Measurements from ENCODE around the gene SLC35A3. TPM values are rescaled to one million over a fixed set of nuclear protein-coding genes. Genes with fewer than 3 reads are reported as not detected.

SLC35A3 gene
- total RNA-seq, 1 experiment from 2014 or later: 21.6 TPM

DNA sequence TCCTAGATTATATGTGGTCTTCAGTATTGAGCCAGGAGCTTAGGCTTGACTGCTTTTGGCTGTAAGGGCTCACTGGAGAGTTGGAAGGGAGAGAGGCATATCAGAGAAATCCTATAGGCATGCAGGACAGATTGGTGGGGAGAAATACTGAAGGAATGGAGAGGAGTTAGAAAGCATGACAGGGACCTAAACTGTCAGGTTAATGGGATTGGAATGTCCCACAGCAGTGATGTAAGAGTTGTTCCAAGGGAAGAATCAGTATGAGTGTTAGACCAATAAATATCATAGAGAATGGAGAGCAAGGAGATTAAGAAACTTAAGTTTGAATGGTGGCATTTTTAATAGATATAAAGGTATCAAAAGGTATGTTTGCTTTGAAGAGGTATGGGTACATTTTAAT, 39.7 kb downstream of the SLC35A3 start:
- ChIA-PET CTCF (no interaction called here), POLR2A (no interaction called here), RAD21 (ENCODE audit: low non-redundant PET in 1 of 2, low total read pairs in 2 of 2, uncharacterized antibody in 2 of 2, unreplicated experiment in 2 of 2) (no interaction called here)
- BruUV-seq (replicated peaks): no TSS peak
- H3K9me2 ChIP-seq (ENCODE audit: insufficient read depth): no peaks in the 10 kb centered on the region
- H3K9ac ChIP-seq (ENCODE audit: low read length): no peak overlapping the region
- DNase-seq (ENCODE audit: low read depth, low spot score): no peak
- no peak overlapping the region for H2AFZ ChIP-seq (ENCODE audit: low read depth, low read length, poor library complexity, severe bottlenecking)
- H3K4me3 ChIP-seq (replicated peaks in 1 of 2; ENCODE audit: low read depth in 1 of 2, low read length in 2 of 2): no peak overlapping the region
- H4K20me1 ChIP-seq (ENCODE audit: insufficient read depth): no peaks in the 10 kb centered on the region
- H3K27me3 ChIP-seq (ENCODE audit: insufficient read depth, low read length): no peaks in the 10 kb centered on the region
- no peak overlapping the region for H3K4me2 ChIP-seq (ENCODE audit: low read length)
- no peaks in the 10 kb centered on the region for H3K4me1 ChIP-seq (ENCODE audit: control insufficient read depth in 1 of 2, insufficient read depth in 2 of 2, low read length in 2 of 2)
- H3K36me3 ChIP-seq (ENCODE audit: control insufficient read depth in 1 of 2, insufficient read depth in 2 of 2, low read length in 2 of 2): no peaks in the 10 kb centered on the region
- intact Hi-C loops (cut with micrococcal nuclease): no loop called here
- no peaks in the 10 kb centered on the region for H3K9me3 ChIP-seq (ENCODE audit: control insufficient read depth in 1 of 2, insufficient read depth in 1 of 2, low read depth in 1 of 2, low read length in 2 of 2)
- no peak overlapping the region for H3K27ac ChIP-seq (ENCODE audit: low read depth, low read length)
- ATAC-seq: no peak
- peaks cover 12% of the 10 kb centered on the region for H3K79me2 ChIP-seq (ENCODE audit: insufficient read depth, low read length)
- TF ChIP-seq SRF (IDR thresholded peaks at IDR 0.05; ENCODE audit: low read depth) (no peak), EZH2 (IDR thresholded peaks at IDR 0.05) (no peak), ELF1 (IDR thresholded peaks at IDR 0.05; ENCODE audit: borderline replicate concordance, low read depth) (no peak), EGR1 (IDR thresholded peaks at IDR 0.05; ENCODE audit: low read depth) (no peak), POLR2A (IDR thresholded peaks at IDR 0.05; ENCODE audit: borderline replicate concordance, extremely low read depth, insufficient read depth, insufficient read length) (no peak), CBX3 (IDR thresholded peaks at IDR 0.05; ENCODE audit: low read depth) (no peak), ZFX (IDR thresholded peaks at IDR 0.05) (no peak), SP1 (IDR thresholded peaks at IDR 0.05; ENCODE audit: low read depth) (no peak), TCF7L2 (IDR thresholded peaks at IDR 0.05; ENCODE audit: borderline replicate concordance, extremely low read depth, insufficient read depth, insufficient read length) (no peak), SIN3A (IDR thresholded peaks at IDR 0.05; ENCODE audit: low read depth) (no peak), POLR2AphosphoS5 (IDR thresholded peaks at IDR 0.05; ENCODE audit: low read depth, low read length) (no peak), CEBPB (IDR thresholded peaks at IDR 0.05; ENCODE audit: low read depth) (no peak), YY1 (IDR thresholded peaks at IDR 0.05; ENCODE audit: extremely low read depth, insufficient replicate concordance, low read depth, low read length) (no peak)
- TF ChIP-seq, protein P1, sequence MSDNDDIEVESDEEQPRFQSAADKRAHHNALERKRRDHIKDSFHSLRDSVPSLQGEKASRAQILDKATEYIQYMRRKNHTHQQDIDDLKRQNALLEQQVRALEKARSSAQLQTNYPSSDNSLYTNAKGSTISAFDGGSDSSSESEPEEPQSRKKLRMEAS (IDR thresholded peaks at IDR 0.05): no peak
- TF ChIP-seq, protein P2, sequence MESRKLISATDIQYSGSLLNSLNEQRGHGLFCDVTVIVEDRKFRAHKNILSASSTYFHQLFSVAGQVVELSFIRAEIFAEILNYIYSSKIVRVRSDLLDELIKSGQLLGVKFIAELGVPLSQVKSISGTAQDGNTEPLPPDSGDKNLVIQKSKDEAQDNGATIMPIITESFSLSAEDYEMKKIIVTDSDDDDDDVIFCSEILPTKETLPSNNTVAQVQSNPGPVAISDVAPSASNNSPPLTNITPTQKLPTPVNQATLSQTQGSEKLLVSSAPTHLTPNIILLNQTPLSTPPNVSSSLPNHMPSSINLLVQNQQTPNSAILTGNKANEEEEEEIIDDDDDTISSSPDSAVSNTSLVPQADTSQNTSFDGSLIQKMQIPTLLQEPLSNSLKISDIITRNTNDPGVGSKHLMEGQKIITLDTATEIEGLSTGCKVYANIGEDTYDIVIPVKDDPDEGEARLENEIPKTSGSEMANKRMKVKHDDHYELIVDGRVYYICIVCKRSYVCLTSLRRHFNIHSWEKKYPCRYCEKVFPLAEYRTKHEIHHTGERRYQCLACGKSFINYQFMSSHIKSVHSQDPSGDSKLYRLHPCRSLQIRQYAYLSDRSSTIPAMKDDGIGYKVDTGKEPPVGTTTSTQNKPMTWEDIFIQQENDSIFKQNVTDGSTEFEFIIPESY (IDR thresholded peaks at IDR 0.05; ENCODE audit: extremely low read depth, insufficient replicate concordance, low read length): no peak
- TF ChIP-seq, protein P3, sequence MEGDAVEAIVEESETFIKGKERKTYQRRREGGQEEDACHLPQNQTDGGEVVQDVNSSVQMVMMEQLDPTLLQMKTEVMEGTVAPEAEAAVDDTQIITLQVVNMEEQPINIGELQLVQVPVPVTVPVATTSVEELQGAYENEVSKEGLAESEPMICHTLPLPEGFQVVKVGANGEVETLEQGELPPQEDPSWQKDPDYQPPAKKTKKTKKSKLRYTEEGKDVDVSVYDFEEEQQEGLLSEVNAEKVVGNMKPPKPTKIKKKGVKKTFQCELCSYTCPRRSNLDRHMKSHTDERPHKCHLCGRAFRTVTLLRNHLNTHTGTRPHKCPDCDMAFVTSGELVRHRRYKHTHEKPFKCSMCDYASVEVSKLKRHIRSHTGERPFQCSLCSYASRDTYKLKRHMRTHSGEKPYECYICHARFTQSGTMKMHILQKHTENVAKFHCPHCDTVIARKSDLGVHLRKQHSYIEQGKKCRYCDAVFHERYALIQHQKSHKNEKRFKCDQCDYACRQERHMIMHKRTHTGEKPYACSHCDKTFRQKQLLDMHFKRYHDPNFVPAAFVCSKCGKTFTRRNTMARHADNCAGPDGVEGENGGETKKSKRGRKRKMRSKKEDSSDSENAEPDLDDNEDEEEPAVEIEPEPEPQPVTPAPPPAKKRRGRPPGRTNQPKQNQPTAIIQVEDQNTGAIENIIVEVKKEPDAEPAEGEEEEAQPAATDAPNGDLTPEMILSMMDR (IDR thresholded peaks at IDR 0.05 in 2 of 3, conservative IDR thresholded peaks at IDR 0.05 in 1 of 3; ENCODE audit: borderline replicate concordance in 1 of 3, insufficient read depth in 1 of 3, low read depth in 2 of 3, low read length in 2 of 3): no peak
- TF ChIP-seq, protein P4, sequence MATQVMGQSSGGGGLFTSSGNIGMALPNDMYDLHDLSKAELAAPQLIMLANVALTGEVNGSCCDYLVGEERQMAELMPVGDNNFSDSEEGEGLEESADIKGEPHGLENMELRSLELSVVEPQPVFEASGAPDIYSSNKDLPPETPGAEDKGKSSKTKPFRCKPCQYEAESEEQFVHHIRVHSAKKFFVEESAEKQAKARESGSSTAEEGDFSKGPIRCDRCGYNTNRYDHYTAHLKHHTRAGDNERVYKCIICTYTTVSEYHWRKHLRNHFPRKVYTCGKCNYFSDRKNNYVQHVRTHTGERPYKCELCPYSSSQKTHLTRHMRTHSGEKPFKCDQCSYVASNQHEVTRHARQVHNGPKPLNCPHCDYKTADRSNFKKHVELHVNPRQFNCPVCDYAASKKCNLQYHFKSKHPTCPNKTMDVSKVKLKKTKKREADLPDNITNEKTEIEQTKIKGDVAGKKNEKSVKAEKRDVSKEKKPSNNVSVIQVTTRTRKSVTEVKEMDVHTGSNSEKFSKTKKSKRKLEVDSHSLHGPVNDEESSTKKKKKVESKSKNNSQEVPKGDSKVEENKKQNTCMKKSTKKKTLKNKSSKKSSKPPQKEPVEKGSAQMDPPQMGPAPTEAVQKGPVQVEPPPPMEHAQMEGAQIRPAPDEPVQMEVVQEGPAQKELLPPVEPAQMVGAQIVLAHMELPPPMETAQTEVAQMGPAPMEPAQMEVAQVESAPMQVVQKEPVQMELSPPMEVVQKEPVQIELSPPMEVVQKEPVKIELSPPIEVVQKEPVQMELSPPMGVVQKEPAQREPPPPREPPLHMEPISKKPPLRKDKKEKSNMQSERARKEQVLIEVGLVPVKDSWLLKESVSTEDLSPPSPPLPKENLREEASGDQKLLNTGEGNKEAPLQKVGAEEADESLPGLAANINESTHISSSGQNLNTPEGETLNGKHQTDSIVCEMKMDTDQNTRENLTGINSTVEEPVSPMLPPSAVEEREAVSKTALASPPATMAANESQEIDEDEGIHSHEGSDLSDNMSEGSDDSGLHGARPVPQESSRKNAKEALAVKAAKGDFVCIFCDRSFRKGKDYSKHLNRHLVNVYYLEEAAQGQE (IDR thresholded peaks at IDR 0.05; ENCODE audit: low read depth): no peak
